ENCODE data around the gene SDK1. TPM values are rescaled to one million over a fixed set of nuclear protein-coding genes. Genes with fewer than 3 reads are reported as not detected.

Gene SDK1
- total and polyA plus RNA-seq, 12 donors, result 1.0 to 5.3 (median 3.2) TPM

DNA sequence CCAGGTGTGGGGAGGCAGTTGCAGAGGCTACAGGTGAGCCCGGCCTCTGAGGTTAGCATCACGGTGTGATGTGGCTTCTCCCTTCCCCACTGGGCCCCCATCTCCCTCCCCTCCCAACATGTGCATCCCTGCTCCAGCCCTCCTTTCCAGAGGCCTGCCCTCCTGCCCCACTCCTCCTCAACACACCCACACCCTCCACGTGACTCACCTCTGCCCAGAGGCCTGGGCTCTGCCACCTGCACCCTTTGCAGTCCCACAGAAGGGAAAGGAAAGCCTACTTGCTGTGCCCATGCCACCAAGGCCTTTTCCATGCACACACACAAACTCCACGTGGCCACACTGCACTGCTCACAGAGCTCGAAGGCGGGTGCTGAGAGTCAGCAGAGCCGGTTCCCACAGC lies 880.4 kb downstream of the SDK1 start:
- Histone ChIP-seq H3K27me3 (no peaks in the 10 kb centered on the region), H3K4me1 (peaks cover 0 to 3% (median 0%) of the 10 kb centered on the region in 9 donors), H3K4me3 (no peak overlapping the region), H3K36me3 (no peaks in the 10 kb centered on the region), H3K27ac (no peak overlapping the region), H3K9me3 (no peaks in the 10 kb centered on the region)
- intact Hi-C loops (cut with DNase I), result no loop called here
- ATAC-seq, result no peak
- TF ChIP-seq, protein P1, sequence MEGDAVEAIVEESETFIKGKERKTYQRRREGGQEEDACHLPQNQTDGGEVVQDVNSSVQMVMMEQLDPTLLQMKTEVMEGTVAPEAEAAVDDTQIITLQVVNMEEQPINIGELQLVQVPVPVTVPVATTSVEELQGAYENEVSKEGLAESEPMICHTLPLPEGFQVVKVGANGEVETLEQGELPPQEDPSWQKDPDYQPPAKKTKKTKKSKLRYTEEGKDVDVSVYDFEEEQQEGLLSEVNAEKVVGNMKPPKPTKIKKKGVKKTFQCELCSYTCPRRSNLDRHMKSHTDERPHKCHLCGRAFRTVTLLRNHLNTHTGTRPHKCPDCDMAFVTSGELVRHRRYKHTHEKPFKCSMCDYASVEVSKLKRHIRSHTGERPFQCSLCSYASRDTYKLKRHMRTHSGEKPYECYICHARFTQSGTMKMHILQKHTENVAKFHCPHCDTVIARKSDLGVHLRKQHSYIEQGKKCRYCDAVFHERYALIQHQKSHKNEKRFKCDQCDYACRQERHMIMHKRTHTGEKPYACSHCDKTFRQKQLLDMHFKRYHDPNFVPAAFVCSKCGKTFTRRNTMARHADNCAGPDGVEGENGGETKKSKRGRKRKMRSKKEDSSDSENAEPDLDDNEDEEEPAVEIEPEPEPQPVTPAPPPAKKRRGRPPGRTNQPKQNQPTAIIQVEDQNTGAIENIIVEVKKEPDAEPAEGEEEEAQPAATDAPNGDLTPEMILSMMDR (IDR thresholded peaks at IDR 0.05), result no peak
- WGBS, 2 donors, result 89 to 90% methylated on average over 7 of the region's 7 CpGs
- DNase-seq, result no peak

DNA sequence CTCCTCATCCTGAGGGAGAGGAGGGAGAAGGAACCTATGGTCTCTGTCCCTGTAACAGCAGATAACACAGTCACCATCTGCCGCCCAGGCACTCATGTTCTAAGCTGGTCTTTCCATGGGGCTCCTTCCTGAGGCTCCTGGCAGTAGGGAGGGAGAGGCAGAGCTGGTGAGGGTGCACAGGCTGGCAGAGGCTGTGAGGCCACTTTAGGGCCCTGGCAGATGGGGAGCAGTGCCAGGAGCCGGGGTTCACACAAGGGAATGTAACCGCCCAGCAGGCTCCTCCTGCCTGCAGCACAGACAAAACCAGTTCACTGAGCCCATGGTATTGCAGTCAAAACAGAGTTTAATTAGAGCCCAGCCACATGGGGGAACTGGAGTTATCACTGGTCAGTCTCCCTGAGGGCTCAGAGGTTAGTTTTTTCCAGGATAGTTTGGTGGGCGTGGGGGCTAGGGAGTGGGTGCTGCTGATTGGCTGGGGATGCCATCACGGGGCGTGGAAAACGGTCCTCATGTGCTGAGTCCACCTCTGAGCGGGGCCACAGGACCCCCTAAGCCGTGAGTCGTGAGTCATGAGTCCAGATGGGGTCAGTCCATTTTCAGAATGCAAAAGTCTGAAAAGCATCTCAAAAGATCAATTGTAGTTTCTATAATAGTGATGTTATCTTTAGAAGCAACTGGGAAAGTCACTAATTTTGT lies 881.7 kb downstream of the SDK1 start:
- ATAC-seq (no peak), DNase-seq (no peak)
- intact Hi-C loops (cut with DNase I), result no loop called here
- H3K9me3 ChIP-seq, result no peaks in the 10 kb centered on the region
- H3K36me3 ChIP-seq, result no peaks in the 10 kb centered on the region
- WGBS, 2 donors, result 85 to 92% methylated on average over 10 of the region's 10 CpGs
- no peak overlapping the region for H3K4me3 ChIP-seq
- TF ChIP-seq, protein P1 (IDR thresholded peaks at IDR 0.05), result no peak
- no peaks in the 10 kb centered on the region for H3K27me3 ChIP-seq
- H3K4me1 ChIP-seq, result peaks cover 0 to 3% (median 0%) of the 10 kb centered on the region in 9 donors
- no peak overlapping the region for H3K27ac ChIP-seq

DNA sequence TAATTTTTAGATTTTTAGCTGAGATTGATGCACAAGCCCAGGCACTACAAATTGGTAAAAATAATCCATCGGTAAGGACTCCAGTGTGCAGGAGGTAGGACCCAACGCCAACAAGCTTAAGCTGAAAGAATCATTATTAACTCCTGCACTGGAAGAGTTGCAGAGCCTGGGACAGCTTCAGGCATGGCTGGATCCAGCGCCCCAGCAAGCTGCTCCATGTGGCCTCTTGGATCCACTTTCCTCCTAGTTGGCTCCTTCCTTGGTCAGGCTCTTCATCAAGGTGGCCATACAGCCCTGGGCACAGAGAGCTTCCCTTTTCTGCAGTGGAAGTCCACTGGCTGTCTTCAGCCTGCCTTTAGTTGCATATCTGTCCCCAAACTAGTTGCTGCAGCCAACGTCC lies 883.6 kb downstream of the SDK1 start:
- Histone ChIP-seq H3K27me3 (no peaks in the 10 kb centered on the region), H3K9me3 (no peaks in the 10 kb centered on the region), H3K36me3 (no peaks in the 10 kb centered on the region), H3K4me3 (no peak overlapping the region), H3K4me1 (peaks cover 0 to 5% (median 0%) of the 10 kb centered on the region in 9 donors), H3K27ac (no peak overlapping the region)
- 90 to 94% methylated on average over 4 of the region's 4 CpGs for WGBS, 2 donors
- DNase-seq (no peak), ATAC-seq (no peak)
- intact Hi-C loops (cut with DNase I), result no loop called here
- TF ChIP-seq, protein P1 (IDR thresholded peaks at IDR 0.05), result no peak

DNA sequence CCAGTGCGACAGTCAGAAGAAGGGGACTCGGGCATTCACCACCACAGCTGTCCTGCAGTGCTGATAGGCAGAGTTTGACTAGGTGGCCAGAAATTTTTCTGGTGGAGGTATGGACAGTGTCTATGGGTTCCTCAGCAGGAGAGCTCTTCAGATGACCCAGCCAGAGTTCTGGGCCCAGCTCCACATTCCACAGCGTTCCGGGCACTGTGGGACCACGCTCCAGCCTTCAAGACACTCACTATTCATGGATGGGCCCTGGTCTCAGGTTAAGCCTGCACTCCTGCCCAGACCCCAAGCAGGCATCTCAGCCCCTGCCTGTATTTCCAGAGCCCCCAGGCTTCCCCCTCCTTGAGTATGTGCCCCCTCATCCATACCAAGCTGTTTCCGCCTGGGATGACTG lies 884.1 kb downstream of the SDK1 start:
- intact Hi-C loops (cut with DNase I), result no loop called here
- H3K36me3 ChIP-seq, result no peaks in the 10 kb centered on the region
- H3K27ac ChIP-seq, result no peak overlapping the region
- H3K4me3 ChIP-seq, result no peak overlapping the region
- no peaks in the 10 kb centered on the region for H3K27me3 ChIP-seq
- peaks cover 0 to 5% (median 0%) of the 10 kb centered on the region in 9 donors for H3K4me1 ChIP-seq
- DNase-seq (no peak), ATAC-seq (no peak)
- 92 to 96% methylated on average over 6 of the region's 6 CpGs for WGBS, 2 donors
- no peaks in the 10 kb centered on the region for H3K9me3 ChIP-seq
- TF ChIP-seq, protein P1 (IDR thresholded peaks at IDR 0.05), result no peak

All from heart right ventricle (tissue), 16 donors.